Activated T-cell treated with anti-CD3 and anti-CD28 coated beads, Interleukin-2, amount 50 U/mL, for 4 hours (primary cell): ENCODE data around the gene AVL9. TPM values are rescaled to one million over a fixed set of nuclear protein-coding genes. Genes with fewer than 3 reads are reported as not detected.

ENCODE experiments used
- total RNA-seq, 3 donors: library from RNA; stranded (reverse); gene quantifications; one replicate each; pipeline ENCODE4 v1.2.1, GENCODE V29; 2021

Gene AVL9
- total RNA-seq, 3 donors from 2014 or later, result 51.0 to 59.3 (median 52.7) TPM

Other genes starting within 250 kb of the AVL9 start
- gene LSM5, start 5.1 kb upstream of the AVL9 start, total RNA-seq, result 100 to 1,000 TPM; 118 to 123 (median 120) TPM